HL-60 (cell line): ENCODE results near the gene ETV3L.

Source experiments
- DNase-seq, 2 experiments: peaks; one replicate each; pipeline ENCODE4 v3.0.0-alpha.2; 2010 to 2020; ENCODE audit warnings: low read depth in 1 of 2, low spot score in 1 of 2
- H3K27ac ChIP-seq: fragments of 250-450 bp; sonication (Bioruptor Pico); replicated peaks from 2 replicates; pipeline ENCODE4 v1.5.1; 2020; ENCODE audit warnings: mild to moderate bottlenecking, moderate library complexity
- H3K27me3 ChIP-seq: fragments of 250-450 bp; sonication (Bioruptor Pico); 2 replicates; pipeline ENCODE4 v1.5.1; 2021; ENCODE audit warnings: mild to moderate bottlenecking, moderate library complexity; ENCODE audit not compliant: insufficient read depth, poor library complexity, severe bottlenecking
- H3K4me3 ChIP-seq: replicated peaks from 2 replicates; pipeline ENCODE4 v1.5.1; 2011; ENCODE audit warnings: mild to moderate bottlenecking, control low read depth, low read length; ENCODE audit not compliant: insufficient read depth
- GABPA ChIP-seq: IDR thresholded peaks from 2 replicates; pipeline ENCODE4 v1.6.1; 2012; ENCODE audit warnings: low read depth
- POLR2AphosphoS5 ChIP-seq: IDR thresholded peaks from 2 replicates; pipeline ENCODE4 v1.6.1; 2012; ENCODE audit warnings: low read depth
- REST ChIP-seq: IDR thresholded peaks from 2 replicates; pipeline ENCODE4 v1.6.1; 2012; ENCODE audit warnings: low read depth; ENCODE audit not compliant: insufficient replicate concordance
- SPI1 ChIP-seq: IDR thresholded peaks from 2 replicates; pipeline ENCODE4 v1.6.1; 2012; ENCODE audit warnings: low read depth, mild to moderate bottlenecking, borderline replicate concordance
- TF ChIP-seq, protein P1 (sequence below): IDR thresholded peaks from one replicate; pipeline ENCODE4 v1.5.1; 2011; ENCODE audit warnings: low read length, control low read depth, inconsistent platforms; ENCODE audit not compliant: insufficient read depth

Gene ETV3L

DNA sequence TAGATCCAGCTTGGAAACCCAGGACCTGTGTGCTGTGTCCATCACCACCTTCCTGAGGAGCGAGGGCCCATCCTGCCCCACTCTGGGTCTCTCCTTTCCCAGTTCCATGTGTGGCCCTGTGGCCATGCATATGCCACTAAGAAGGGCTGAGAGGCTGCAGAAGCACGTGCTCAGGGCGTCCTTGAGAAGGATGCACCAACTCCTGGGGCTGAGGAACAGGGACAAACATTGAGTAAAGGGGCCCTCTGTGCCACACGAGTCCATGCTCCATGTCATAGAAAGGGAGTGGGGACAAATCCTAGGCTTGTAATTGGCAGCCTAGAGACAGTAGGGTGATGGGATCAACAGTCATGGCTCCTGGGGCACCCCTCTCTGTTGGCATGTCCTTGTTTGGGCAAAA lies 8.4 kb downstream of the ETV3L start:
- no peak overlapping the region for H3K4me3 ChIP-seq
- TF ChIP-seq GABPA (no peak), REST (no peak), POLR2AphosphoS5 (no peak), SPI1 (no peak)
- TF ChIP-seq, protein P1, sequence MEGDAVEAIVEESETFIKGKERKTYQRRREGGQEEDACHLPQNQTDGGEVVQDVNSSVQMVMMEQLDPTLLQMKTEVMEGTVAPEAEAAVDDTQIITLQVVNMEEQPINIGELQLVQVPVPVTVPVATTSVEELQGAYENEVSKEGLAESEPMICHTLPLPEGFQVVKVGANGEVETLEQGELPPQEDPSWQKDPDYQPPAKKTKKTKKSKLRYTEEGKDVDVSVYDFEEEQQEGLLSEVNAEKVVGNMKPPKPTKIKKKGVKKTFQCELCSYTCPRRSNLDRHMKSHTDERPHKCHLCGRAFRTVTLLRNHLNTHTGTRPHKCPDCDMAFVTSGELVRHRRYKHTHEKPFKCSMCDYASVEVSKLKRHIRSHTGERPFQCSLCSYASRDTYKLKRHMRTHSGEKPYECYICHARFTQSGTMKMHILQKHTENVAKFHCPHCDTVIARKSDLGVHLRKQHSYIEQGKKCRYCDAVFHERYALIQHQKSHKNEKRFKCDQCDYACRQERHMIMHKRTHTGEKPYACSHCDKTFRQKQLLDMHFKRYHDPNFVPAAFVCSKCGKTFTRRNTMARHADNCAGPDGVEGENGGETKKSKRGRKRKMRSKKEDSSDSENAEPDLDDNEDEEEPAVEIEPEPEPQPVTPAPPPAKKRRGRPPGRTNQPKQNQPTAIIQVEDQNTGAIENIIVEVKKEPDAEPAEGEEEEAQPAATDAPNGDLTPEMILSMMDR = no peak
- no peak overlapping the region for H3K27ac ChIP-seq
- no peaks in the 10 kb centered on the region for H3K27me3 ChIP-seq
- DNase-seq = no peak

GRCh38 chr1:157090771-157091170 lies 8.8 kb downstream of the ETV3L start:
- Histone ChIP-seq H3K4me3 (no peak overlapping the region), H3K27ac (no peak overlapping the region), H3K27me3 (no peaks in the 10 kb centered on the region)
- no peak for TF ChIP-seq REST
- TF ChIP-seq, protein P1 = no peak
- TF ChIP-seq GABPA = no peak
- TF ChIP-seq SPI1 = no peak
- TF ChIP-seq POLR2AphosphoS5 = no peak
- no peak for DNase-seq

DNA sequence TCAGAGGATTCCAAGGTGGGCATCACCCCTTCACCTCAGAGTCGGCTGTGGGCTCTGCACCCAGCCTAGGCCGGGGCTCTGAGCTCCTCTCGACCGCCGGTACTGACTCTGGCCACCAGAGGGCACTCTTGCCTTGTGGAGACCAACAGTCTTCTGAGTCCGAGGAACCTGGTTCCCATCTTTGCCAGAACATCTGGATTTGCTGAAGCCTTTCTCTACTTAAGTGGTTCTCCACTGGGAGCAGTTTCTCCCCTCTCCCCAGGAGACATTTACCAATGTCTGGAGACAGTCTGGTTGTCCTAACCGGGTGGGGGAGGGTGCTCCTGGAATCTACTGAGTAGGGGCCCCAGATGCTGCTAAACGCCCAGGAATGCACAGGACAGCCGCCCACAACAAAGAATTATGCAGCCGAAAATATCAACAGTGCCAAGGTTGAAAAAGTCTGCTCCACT lies 9.4 kb downstream of the ETV3L start:
- Histone ChIP-seq H3K27me3 (no peaks in the 10 kb centered on the region), H3K27ac (no peak overlapping the region), H3K4me3 (no peak overlapping the region)
- TF ChIP-seq, protein P1 = peak; percentile 89
- no peak for TF ChIP-seq GABPA
- peak; percentile 50 to 74 for DNase-seq

GRCh38 chr1:157089789-157090188 lies 9.8 kb downstream of the ETV3L start:
- TF ChIP-seq POLR2AphosphoS5 (no peak), GABPA (no peak)
- no peaks in the 10 kb centered on the region for H3K27me3 ChIP-seq
- DNase-seq = no peak
- no peak overlapping the region for H3K4me3 ChIP-seq
- H3K27ac ChIP-seq = no peak overlapping the region
